Endothelial cell of umbilical vein (primary cell): ENCODE results near the gene SIGLEC15.

Experiments used
- EZH2 ChIP-seq: IDR thresholded peaks from 2 replicates; pipeline ENCODE4 v1.6.1; 2012; ENCODE audit warnings: borderline replicate concordance, low read depth, mild to moderate bottlenecking, moderate library complexity, low read length, inconsistent platforms; ENCODE audit not compliant: severe bottlenecking
- TF ChIP-seq, protein P1 (sequence below), 2 donors: IDR thresholded peaks; 1 replicate in 1 of 2; 2 replicates in 1 of 2; pipeline ENCODE4 v1.5.1; 2011; ENCODE audit warnings: low read length in 2 of 2, mild to moderate bottlenecking in 2 of 2, moderate library complexity in 2 of 2, control low read depth in 1 of 2, inconsistent platforms in 1 of 2, low read depth in 1 of 2; ENCODE audit not compliant: insufficient read depth in 1 of 2; ENCODE audit errors: extremely low read depth in 1 of 2

DNA sequence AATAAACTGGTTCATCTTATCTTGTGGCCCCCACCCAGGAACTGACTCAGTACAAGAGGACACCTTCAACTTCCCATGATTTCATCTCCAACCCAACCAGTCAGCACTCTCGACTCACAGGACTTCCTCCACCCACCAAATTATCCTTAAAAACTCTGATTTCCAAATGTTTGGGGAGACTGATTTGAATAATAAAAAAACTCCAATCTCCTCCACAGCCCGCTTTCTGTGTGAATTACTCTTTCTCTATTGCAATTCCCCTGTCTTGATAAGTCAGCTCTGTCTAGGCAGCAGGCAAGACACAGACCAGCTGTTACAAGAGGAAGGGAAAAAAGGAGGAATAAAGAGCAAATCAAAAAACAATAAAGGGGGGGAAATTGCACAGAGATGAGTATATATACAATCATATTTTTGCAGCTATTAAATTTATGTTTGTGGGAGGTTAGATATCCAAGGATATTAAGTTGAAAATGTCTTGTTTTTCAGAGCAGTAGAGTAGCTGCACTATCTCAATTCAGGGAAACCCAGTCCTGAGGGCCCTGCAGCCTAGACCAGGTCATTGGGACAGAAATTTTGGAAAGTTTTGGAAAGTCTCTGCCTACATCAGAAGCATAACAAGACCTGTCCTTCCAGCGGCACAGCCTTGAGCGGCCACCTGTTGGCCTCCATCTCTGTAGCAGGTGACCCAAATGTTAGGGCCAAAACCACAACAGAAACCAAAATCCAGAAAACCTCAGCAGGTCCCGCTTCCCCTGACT is 32.8 kb upstream of the SIGLEC15 start:
- TF ChIP-seq, protein P1, sequence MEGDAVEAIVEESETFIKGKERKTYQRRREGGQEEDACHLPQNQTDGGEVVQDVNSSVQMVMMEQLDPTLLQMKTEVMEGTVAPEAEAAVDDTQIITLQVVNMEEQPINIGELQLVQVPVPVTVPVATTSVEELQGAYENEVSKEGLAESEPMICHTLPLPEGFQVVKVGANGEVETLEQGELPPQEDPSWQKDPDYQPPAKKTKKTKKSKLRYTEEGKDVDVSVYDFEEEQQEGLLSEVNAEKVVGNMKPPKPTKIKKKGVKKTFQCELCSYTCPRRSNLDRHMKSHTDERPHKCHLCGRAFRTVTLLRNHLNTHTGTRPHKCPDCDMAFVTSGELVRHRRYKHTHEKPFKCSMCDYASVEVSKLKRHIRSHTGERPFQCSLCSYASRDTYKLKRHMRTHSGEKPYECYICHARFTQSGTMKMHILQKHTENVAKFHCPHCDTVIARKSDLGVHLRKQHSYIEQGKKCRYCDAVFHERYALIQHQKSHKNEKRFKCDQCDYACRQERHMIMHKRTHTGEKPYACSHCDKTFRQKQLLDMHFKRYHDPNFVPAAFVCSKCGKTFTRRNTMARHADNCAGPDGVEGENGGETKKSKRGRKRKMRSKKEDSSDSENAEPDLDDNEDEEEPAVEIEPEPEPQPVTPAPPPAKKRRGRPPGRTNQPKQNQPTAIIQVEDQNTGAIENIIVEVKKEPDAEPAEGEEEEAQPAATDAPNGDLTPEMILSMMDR (IDR thresholded peaks at IDR 0.05; ENCODE audit: extremely low read depth in 1 of 2, insufficient read depth in 1 of 2, low read depth in 1 of 2, low read length in 2 of 2) = no peak
- TF ChIP-seq EZH2 = no peak
